A549 (cell line): ENCODE results near the gene KIF12. TPM values are rescaled to one million over a fixed set of nuclear protein-coding genes. Genes with fewer than 3 reads are reported as not detected.

Experiments
- ATAC-seq, 2 experiments: fragments of 200-7000 bp in 1 of 2; fragments of >200 bp in 1 of 2; cut with Nextera tagmentation in 1 of 2; cut with Tn5 transposase in 1 of 2; 3 replicates each; pipeline versions ENCODE4 v1.8.0 to v1.9.1; 2018 to 2020; ENCODE audit warnings: mild to moderate bottlenecking in 1 of 2, moderate library complexity in 1 of 2
- CTCF ChIA-PET: fragments of 300-600 bp; sonication (Branson Sonifier 250); formaldehyde crosslinking; extraction: SDS; loops from one replicate; lab custom pipeline; 2021; ENCODE audit warnings: antibody characterized with exemption, inconsistent platforms; lab: Yijun Ruan, JAX
- POLR2A ChIA-PET: fragments of 350-600 bp; formaldehyde crosslinking; extraction: SDS; loops from one replicate; lab custom pipeline; 2021; ENCODE audit warnings: antibody characterized with exemption, inconsistent platforms; lab: Yijun Ruan, JAX
- DNase-seq, 2 experiments: peaks; one replicate each; pipeline versions ENCODE4 v3.0.0 to v3.0.0-alpha.2; 2011 to 2016; ENCODE audit warnings: low read depth in 1 of 2, low spot score in 1 of 2
- FAIRE-seq: peaks from 2 replicates; lab custom pipeline; 2011; peaks lifted over from hg19 to GRCh38; lab: Jason Lieb, UNC
- H3K27ac ChIP-seq, 2 experiments: fragments of >200 bp; sonication (Bioruptor Twin); formaldehyde crosslinking; 3 replicates each; pipeline ENCODE4 v1.5.1; 2016 to 2017
- H3K4me1 ChIP-seq: fragments of >200 bp; sonication (Bioruptor Twin); formaldehyde crosslinking; 3 replicates; pipeline ENCODE4 v1.6.1; 2016
- H3K4me2 ChIP-seq: fragments of >200 bp; sonication (Bioruptor Twin); formaldehyde crosslinking; 3 replicates; pipeline ENCODE4 v1.6.1; 2016
- H3K4me3 ChIP-seq: fragments of >200 bp; sonication (Bioruptor Twin); formaldehyde crosslinking; 3 replicates; pipeline ENCODE4 v1.5.1; 2016
- H3K9me3 ChIP-seq: fragments of >200 bp; sonication (Bioruptor Twin); formaldehyde crosslinking; 3 replicates; pipeline ENCODE4 v1.6.1; 2016
- BHLHE40 ChIP-seq: IDR thresholded peaks from 2 replicates; pipeline ENCODE4 v1.6.1; 2012; ENCODE audit warnings: low read depth, low read length, inconsistent platforms
- CBX8 ChIP-seq: fragments of 200-600 bp; sonication (generic); IDR thresholded peaks from 2 replicates; pipeline ENCODE4 v1.6.1; 2016
- CHD4 ChIP-seq: fragments of 200-600 bp; sonication (generic); IDR thresholded peaks from 2 replicates; pipeline ENCODE4 v1.6.1; 2016; ENCODE audit warnings: antibody characterized with exemption, mild to moderate bottlenecking, borderline replicate concordance
- EHMT2 ChIP-seq: fragments of 200-600 bp; sonication (generic); IDR thresholded peaks from 2 replicates; pipeline ENCODE4 v1.6.1; 2016; ENCODE audit warnings: antibody characterized with exemption, low read depth, mild to moderate bottlenecking, moderate library complexity
- FOSB ChIP-seq: fragments of 250-450 bp; sonication (Bioruptor Pico); IDR thresholded peaks from 2 replicates; pipeline ENCODE4 v1.5.0; 2020; ENCODE audit warnings: mild to moderate bottlenecking, moderate library complexity
- FOXS1 ChIP-seq: fragments of 250-450 bp; sonication (Bioruptor Pico); IDR thresholded peaks from 2 replicates; pipeline ENCODE4 v1.5.0; 2020; ENCODE audit warnings: mild to moderate bottlenecking, moderate library complexity
- HDAC2 ChIP-seq: fragments of 200-600 bp; sonication (generic); IDR thresholded peaks from 2 replicates; pipeline ENCODE4 v1.6.1; 2016
- HEYL ChIP-seq: fragments of 250-450 bp; sonication (Bioruptor Pico); IDR thresholded peaks from 2 replicates; pipeline ENCODE4 v1.8.0; 2021; ENCODE audit warnings: mild to moderate bottlenecking, moderate library complexity
- JUN ChIP-seq, 2 experiments: fragments of >200 bp; sonication (Bioruptor Twin); formaldehyde crosslinking; IDR thresholded peaks; 2 replicates in 1 of 2; 3 replicates in 1 of 2; pipeline ENCODE4 v1.6.1; 2016 to 2017
- JUNB ChIP-seq: fragments of >200 bp; sonication (Bioruptor Twin); formaldehyde crosslinking; IDR thresholded peaks from 2 replicates; pipeline ENCODE4 v1.6.1; 2016
- KDM5A ChIP-seq: fragments of 200-600 bp; sonication (generic); IDR thresholded peaks from 2 replicates; pipeline ENCODE4 v1.6.1; 2016; ENCODE audit warnings: antibody characterized with exemption, mild to moderate bottlenecking
- MYC ChIP-seq: IDR thresholded peaks from 2 replicates; pipeline ENCODE4 v1.6.1; 2012; ENCODE audit warnings: mild to moderate bottlenecking, inconsistent platforms, low read length, improper control_type of control experiment, borderline replicate concordance
- NFE2L2 ChIP-seq: fragments of 150-350 bp; conservative IDR thresholded peaks from 2 replicates; pipeline ENCODE4 v1.6.1; 2014; ENCODE audit warnings: low read length
- NPAS2 ChIP-seq: fragments of 250-450 bp; sonication (Bioruptor Pico); IDR thresholded peaks from 2 replicates; pipeline ENCODE4 v1.8.0; 2022; ENCODE audit warnings: mild to moderate bottlenecking, moderate library complexity, borderline replicate concordance
- NR3C1 ChIP-seq: fragments of >200 bp; sonication (Bioruptor Twin); formaldehyde crosslinking; IDR thresholded peaks from 3 replicates; pipeline ENCODE4 v1.6.1; 2017
- POLR2A ChIP-seq: IDR thresholded peaks from 2 replicates; pipeline ENCODE4 v1.6.1; 2012; ENCODE audit warnings: mild to moderate bottlenecking, low read length
- RAD21 ChIP-seq, 2 experiments: fragments of >200 bp in 1 of 2; sonication (Bioruptor Twin) in 1 of 2; formaldehyde crosslinking in 1 of 2; IDR thresholded peaks in 1 of 2; conservative IDR thresholded peaks in 1 of 2; 2 replicates in 1 of 2; 3 replicates in 1 of 2; pipeline ENCODE4 v1.6.1; 2012 to 2018; ENCODE audit warnings: inconsistent platforms in 1 of 2
- RARB ChIP-seq: fragments of 250-450 bp; sonication (Bioruptor Pico); IDR thresholded peaks from 2 replicates; pipeline ENCODE4 v1.8.0; 2021; ENCODE audit warnings: mild to moderate bottlenecking, moderate library complexity
- RFX5 ChIP-seq: fragments of 450-650 bp; IDR thresholded peaks from 2 replicates; pipeline ENCODE4 v1.7.1; 2014; ENCODE audit warnings: antibody characterized with exemption, mild to moderate bottlenecking, moderate library complexity
- RNF2 ChIP-seq: fragments of 200-600 bp; sonication (generic); IDR thresholded peaks from 2 replicates; pipeline ENCODE4 v1.6.1; 2016; ENCODE audit warnings: low read depth, mild to moderate bottlenecking, antibody characterized with exemption, moderate library complexity, borderline replicate concordance
- SMC3 ChIP-seq: fragments of >200 bp; sonication (Bioruptor Twin); formaldehyde crosslinking; IDR thresholded peaks from 3 replicates; pipeline ENCODE4 v1.6.1; 2018; ENCODE audit warnings: inconsistent platforms
- TFCP2L1 ChIP-seq: fragments of 250-450 bp; sonication (Bioruptor Pico); IDR thresholded peaks from 2 replicates; pipeline ENCODE4 v1.5.0; 2021; ENCODE audit warnings: mild to moderate bottlenecking
- TP53 ChIP-seq: fragments of 250-450 bp; sonication (Bioruptor Pico); IDR thresholded peaks from 2 replicates; pipeline ENCODE4 v1.5.0; 2021; ENCODE audit warnings: mild to moderate bottlenecking, moderate library complexity
- ZC3H11A ChIP-seq: fragments of 450-650 bp; IDR thresholded peaks from 2 replicates; pipeline ENCODE4 v1.6.1; 2014; ENCODE audit warnings: antibody characterized with exemption, mild to moderate bottlenecking
- ZNF302 ChIP-seq: fragments of 250-450 bp; sonication (Bioruptor Pico); IDR thresholded peaks from 2 replicates; pipeline ENCODE4 v1.9.0; 2021; ENCODE audit warnings: inconsistent platforms, mild to moderate bottlenecking, moderate library complexity
- WGBS: methylation state at CpG from one replicate; pipeline ENCODE4 v1.1.6; 2017; ENCODE audit errors: missing lambda C conversion rate; 5-methylcytosine and 5-hydroxymethylcytosine counted together
- polyA plus RNA-seq, 4 experiments: library from polyadenylated mRNA; depleted of rRNA in 3 of 4; stranded (reverse); fragments of >200 nt; fragmentation: RNase III in 1 of 4; extraction: RNeasy Plus Mini Kit Qiagen cat#74134 plus additional on column Dnase treatment in 1 of 4; gene quantifications; 2 replicates in 3 of 4; 3 replicates in 1 of 4; pipeline ENCODE4 v1.2.3, GENCODE V29; 2011 to 2017
- TF ChIP-seq, protein P1 (sequence below): IDR thresholded peaks from 2 replicates; pipeline ENCODE4 v1.6.1; 2012
- TF ChIP-seq, protein P2 (sequence below): fragments of 150-350 bp; IDR thresholded peaks from 2 replicates; pipeline ENCODE4 v1.6.1; 2014; ENCODE audit warnings: low read depth, mild to moderate bottlenecking, low read length
- TF ChIP-seq, protein P3 (sequence below): fragments of 250-450 bp; sonication (Bioruptor Pico); IDR thresholded peaks from 2 replicates; pipeline ENCODE4 v1.5.0; 2020; ENCODE audit warnings: low read depth, mild to moderate bottlenecking, moderate library complexity
- TF ChIP-seq, protein P4 (sequence below): fragments of 200-600 bp; sonication (generic); IDR thresholded peaks from 2 replicates; pipeline ENCODE4 v1.6.1; 2016; ENCODE audit warnings: antibody characterized with exemption, mild to moderate bottlenecking, moderate library complexity

Gene KIF12
- polyA plus RNA-seq, 2 of the 4 experiments (the other 2 are of a cell fraction) = 6.0 to 6.3 TPM

DNA sequence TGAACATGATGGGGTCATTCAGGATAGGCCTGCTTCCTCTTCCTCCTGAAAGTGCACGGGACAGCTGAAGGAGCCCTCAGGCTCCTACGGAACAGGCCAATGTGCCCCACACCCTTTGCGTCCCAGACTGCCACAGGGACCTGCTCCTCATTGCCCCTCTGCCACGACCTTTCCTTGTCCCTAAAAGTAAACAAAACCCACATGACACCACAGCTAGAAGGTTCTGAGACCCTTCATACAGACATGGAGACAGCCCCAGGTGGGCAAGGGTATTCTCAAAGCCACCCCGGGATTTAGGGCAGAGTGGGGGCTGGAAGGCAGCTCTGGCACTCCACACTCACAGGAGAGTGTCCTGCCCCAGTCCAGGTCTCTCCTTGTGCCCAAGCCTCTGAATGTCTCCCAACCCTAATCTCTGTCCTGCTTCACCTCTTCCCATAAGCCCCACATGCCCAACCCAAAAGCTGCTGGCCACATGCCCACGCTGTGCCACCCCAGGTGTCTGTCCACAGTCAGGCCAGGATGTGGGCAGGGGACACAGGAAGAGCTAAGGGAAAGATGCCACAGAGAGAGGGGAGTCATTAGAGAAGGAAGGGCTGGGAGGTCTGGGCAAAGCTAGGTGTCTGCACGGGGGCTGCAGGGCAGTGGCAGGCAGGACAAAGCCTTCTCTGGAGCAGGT, 21.8 kb downstream of the KIF12 start:
- Histone ChIP-seq H3K9me3 (no peaks in the 10 kb centered on the region), H3K4me3 (no peak overlapping the region), H3K4me1 (peaks cover 53% of the 10 kb centered on the region), H3K27ac (peak overlapping the region; percentile 93 to 94), H3K4me2 (no peak overlapping the region; the same call in 2 of the 3 replicates)
- ATAC-seq (no peak), DNase-seq (no peak), FAIRE-seq (no peak)
- 92% methylated on average over 7 of the region's 7 CpGs for WGBS
- ChIA-PET CTCF (interaction anchor here (9.7 to 10.1 kb wide), 2 partner anchors 31 to 215 kb away, joined by 145 to 191 read pairs; no protein-coding TSS in a partner anchor), POLR2A (no interaction called here)
- TF ChIP-seq, protein P1, sequence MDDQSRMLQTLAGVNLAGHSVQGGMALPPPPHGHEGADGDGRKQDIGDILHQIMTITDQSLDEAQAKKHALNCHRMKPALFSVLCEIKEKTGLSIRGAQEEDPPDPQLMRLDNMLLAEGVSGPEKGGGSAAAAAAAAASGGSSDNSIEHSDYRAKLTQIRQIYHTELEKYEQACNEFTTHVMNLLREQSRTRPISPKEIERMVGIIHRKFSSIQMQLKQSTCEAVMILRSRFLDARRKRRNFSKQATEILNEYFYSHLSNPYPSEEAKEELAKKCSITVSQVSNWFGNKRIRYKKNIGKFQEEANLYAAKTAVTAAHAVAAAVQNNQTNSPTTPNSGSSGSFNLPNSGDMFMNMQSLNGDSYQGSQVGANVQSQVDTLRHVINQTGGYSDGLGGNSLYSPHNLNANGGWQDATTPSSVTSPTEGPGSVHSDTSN = no peak
- TF ChIP-seq NFE2L2 = no peak
- TF ChIP-seq NPAS2 (CRISPR knock-in tag) = no peak
- TF ChIP-seq BHLHE40 = no peak
- no peak for TF ChIP-seq FOSB
- no peak for TF ChIP-seq EHMT2
- TF ChIP-seq FOXS1 (CRISPR knock-in tag) = no peak
- TF ChIP-seq HDAC2 = no peak
- TF ChIP-seq, protein P2, sequence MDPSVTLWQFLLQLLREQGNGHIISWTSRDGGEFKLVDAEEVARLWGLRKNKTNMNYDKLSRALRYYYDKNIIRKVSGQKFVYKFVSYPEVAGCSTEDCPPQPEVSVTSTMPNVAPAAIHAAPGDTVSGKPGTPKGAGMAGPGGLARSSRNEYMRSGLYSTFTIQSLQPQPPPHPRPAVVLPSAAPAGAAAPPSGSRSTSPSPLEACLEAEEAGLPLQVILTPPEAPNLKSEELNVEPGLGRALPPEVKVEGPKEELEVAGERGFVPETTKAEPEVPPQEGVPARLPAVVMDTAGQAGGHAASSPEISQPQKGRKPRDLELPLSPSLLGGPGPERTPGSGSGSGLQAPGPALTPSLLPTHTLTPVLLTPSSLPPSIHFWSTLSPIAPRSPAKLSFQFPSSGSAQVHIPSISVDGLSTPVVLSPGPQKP = no peak
- no peak for TF ChIP-seq RAD21 (conservative IDR thresholded peaks at IDR 0.05 in 1 of 2, IDR thresholded peaks at IDR 0.05 in 1 of 2)
- TF ChIP-seq NR3C1 = no peak
- TF ChIP-seq MYC = no peak
- no peak for TF ChIP-seq TP53 (CRISPR knock-in tag)
- TF ChIP-seq POLR2A = no peak
- no peak for TF ChIP-seq SMC3

DNA sequence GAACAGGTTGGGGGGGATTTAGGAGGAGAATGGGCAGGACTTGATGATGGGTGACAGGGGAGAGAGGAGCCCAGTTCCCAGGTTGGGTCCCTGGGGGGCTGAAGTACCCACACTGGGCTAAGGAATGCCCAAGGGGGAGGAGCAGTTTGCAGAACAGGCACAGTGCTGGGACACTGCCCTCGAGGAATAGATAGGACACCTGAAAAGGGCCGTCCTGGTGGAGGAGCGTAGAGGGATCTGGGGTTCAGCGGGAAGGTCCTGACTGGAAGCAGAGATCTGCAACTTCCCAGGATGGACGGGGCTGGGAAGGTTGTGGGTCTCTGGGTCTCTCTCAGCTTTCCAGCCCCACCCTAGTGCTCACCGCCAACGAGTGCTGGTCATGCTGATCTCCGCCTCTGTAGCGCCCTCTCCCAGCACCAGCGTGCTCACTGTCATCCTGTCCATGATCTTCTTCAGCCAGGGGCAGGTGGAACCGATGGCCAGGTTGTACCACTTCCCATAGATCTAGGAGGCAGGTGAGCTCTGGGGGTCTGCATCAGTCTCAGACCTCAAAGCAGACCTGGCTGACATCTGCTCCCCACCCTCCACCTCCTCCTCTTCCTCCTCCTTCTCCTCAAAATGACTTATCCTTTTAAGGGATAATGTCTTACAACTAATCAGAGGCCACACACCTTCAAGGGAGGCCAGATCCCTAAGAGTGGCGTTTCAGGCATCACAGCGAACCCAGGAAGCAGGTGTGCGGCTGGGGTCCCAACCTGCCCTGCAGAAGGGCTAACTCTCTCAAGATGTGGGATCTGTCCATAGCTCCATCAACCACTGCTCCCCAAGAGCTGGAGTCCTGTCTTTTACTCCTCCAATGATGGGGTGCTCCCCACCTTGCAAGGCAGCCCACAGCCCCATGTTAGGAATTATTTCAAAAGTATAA, 22.6 kb downstream of the KIF12 start:
- WGBS = 89% methylated on average over 13 of the region's 14 CpGs
- ATAC-seq = no peak
- TF ChIP-seq, protein P3, sequence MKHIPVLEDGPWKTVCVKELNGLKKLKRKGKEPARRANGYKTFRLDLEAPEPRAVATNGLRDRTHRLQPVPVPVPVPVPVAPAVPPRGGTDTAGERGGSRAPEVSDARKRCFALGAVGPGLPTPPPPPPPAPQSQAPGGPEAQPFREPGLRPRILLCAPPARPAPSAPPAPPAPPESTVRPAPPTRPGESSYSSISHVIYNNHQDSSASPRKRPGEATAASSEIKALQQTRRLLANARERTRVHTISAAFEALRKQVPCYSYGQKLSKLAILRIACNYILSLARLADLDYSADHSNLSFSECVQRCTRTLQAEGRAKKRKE (CRISPR knock-in tag) = no peak
- TF ChIP-seq RNF2 (no peak), TFCP2L1 (no peak), RFX5 (no peak), ZC3H11A (no peak), KDM5A (no peak), RAD21 (conservative IDR thresholded peaks at IDR 0.05 in 1 of 2, IDR thresholded peaks at IDR 0.05 in 1 of 2) (no peak), RARB (CRISPR knock-in tag) (no peak), ZNF302 (CRISPR knock-in tag) (no peak), NFE2L2 (no peak), HEYL (no peak), TP53 (CRISPR knock-in tag) (no peak), JUNB (no peak), JUN (IDR thresholded peaks at IDR 0.05) (no peak), CBX8 (no peak), NR3C1 (no peak), CHD4 (no peak)
- TF ChIP-seq, protein P1 = no peak
- TF ChIP-seq, protein P4, sequence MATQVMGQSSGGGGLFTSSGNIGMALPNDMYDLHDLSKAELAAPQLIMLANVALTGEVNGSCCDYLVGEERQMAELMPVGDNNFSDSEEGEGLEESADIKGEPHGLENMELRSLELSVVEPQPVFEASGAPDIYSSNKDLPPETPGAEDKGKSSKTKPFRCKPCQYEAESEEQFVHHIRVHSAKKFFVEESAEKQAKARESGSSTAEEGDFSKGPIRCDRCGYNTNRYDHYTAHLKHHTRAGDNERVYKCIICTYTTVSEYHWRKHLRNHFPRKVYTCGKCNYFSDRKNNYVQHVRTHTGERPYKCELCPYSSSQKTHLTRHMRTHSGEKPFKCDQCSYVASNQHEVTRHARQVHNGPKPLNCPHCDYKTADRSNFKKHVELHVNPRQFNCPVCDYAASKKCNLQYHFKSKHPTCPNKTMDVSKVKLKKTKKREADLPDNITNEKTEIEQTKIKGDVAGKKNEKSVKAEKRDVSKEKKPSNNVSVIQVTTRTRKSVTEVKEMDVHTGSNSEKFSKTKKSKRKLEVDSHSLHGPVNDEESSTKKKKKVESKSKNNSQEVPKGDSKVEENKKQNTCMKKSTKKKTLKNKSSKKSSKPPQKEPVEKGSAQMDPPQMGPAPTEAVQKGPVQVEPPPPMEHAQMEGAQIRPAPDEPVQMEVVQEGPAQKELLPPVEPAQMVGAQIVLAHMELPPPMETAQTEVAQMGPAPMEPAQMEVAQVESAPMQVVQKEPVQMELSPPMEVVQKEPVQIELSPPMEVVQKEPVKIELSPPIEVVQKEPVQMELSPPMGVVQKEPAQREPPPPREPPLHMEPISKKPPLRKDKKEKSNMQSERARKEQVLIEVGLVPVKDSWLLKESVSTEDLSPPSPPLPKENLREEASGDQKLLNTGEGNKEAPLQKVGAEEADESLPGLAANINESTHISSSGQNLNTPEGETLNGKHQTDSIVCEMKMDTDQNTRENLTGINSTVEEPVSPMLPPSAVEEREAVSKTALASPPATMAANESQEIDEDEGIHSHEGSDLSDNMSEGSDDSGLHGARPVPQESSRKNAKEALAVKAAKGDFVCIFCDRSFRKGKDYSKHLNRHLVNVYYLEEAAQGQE = no peak
- TF ChIP-seq, all 56 proteins: peak for 0
- Histone ChIP-seq H3K27ac (peak overlapping the region; percentile 93 to 94; a peak in 4 of 6 replicates), H3K9me3 (no peaks in the 10 kb centered on the region), H3K4me1 (peaks cover 45% of the 10 kb centered on the region), H3K4me2 (no peak overlapping the region), H3K4me3 (no peak overlapping the region)
- DNase-seq (no peak), FAIRE-seq (no peak)
- ChIA-PET POLR2A (no interaction called here), CTCF (interaction anchor here (10.1 kb wide), 1 partner anchor 216 kb away, joined by 191 read pairs; no protein-coding TSS in a partner anchor)
